Hepatocyte (in vitro differentiated cells): ENCODE results near the gene COMMD2.

Source experiments
- CTCF ChIP-seq: fragments of 200-600 bp; sonication (generic); IDR thresholded peaks from 2 replicates; pipeline ENCODE4 v1.5.1; 2016; ENCODE audit warnings: antibody characterized with exemption, mild to moderate bottlenecking; ENCODE audit not compliant: poor library complexity
- EZH2phosphoT487 ChIP-seq: fragments of 200-600 bp; sonication (generic); IDR thresholded peaks from one replicate; pipeline ENCODE4 v1.6.1; 2018; ENCODE audit warnings: antibody characterized with exemption, mild to moderate bottlenecking, low read depth, moderate library complexity; ENCODE audit not compliant: unreplicated experiment, severe bottlenecking

GRCh38 chr3:149720918-149721317 is 31.4 kb downstream of the COMMD2 start:
- TF ChIP-seq CTCF, result no peak
- TF ChIP-seq EZH2phosphoT487, result no peak
